ENCODE data around the gene TMCO4.

Gene TMCO4

GRCh38 chr1:19668888-19669287 lies 130.8 kb downstream of the TMCO4 start:
- CTCF ChIA-PET = interaction anchor here (0.6 to 2.4 kb wide), 4 partner anchors 9 to 35 kb away, joined by 3 to 14 read pairs (median 6); no protein-coding TSS in a partner anchor

GRCh38 chr1:19665496-19666465 lies 133.9 kb downstream of the TMCO4 start:
- Histone ChIP-seq H3K4me3 (ENCODE audit: low read depth, low read length) (no peak overlapping the region), H3K27ac (ENCODE audit: extremely low read depth, low read depth, low read length) (no peak overlapping the region), H3K36me3 (ENCODE audit: control insufficient read depth in 2 of 2, insufficient read depth in 1 of 2, low read length in 2 of 2) (no peaks in the 10 kb centered on the region), H3K4me1 (ENCODE audit: control insufficient read depth, insufficient read depth, low read length) (no peaks in the 10 kb centered on the region), H3K9me3 (ENCODE audit: control insufficient read depth, insufficient read depth, low read depth, low read length) (no peaks in the 10 kb centered on the region)
- POLR2A ChIA-PET = no interaction called here
- CTCF ChIA-PET = interaction anchor here (0.8 to 1.8 kb wide), 2 partner anchors 12 to 39 kb away, joined by 4 to 6 read pairs; no protein-coding TSS in a partner anchor
- TF ChIP-seq KLF9 (tag by site-specific recombination; IDR thresholded peaks at IDR 0.05; ENCODE audit: low read depth) (0 out of 2 replicates have a peak, but pooled peaks have one; percentile 2), ZNF548 (tag by site-specific recombination; IDR thresholded peaks at IDR 0.05) (no peak), ZBTB10 (tag by site-specific recombination; IDR thresholded peaks at IDR 0.05) (0 out of 2 replicates have a peak, but pooled peaks have one; percentile 16), ZNF600 (tag by site-specific recombination; IDR thresholded peaks at IDR 0.05) (no peak), ZNF280D (tag by site-specific recombination; IDR thresholded peaks at IDR 0.05) (no peak), KLF8 (tag by site-specific recombination; IDR thresholded peaks at IDR 0.05) (no peak), ZNF560 (tag by site-specific recombination; IDR thresholded peaks at IDR 0.05; ENCODE audit: borderline replicate concordance) (no peak), ZNF776 (tag by site-specific recombination; IDR thresholded peaks at IDR 0.05; ENCODE audit: borderline replicate concordance) (no peak), ZNF239 (tag by site-specific recombination; IDR thresholded peaks at IDR 0.05) (no peak), ZNF501 (tag by site-specific recombination; IDR thresholded peaks at IDR 0.05) (no peak), ZNF777 (tag by site-specific recombination; IDR thresholded peaks at IDR 0.05; ENCODE audit: borderline replicate concordance) (no peak), BCL11A (tag by site-specific recombination; IDR thresholded peaks at IDR 0.05; ENCODE audit: low read depth) (no peak)

More at GRCh38 chr1:19668888-19669287, 130.8 kb downstream of the TMCO4 start:
- H3K9me3 ChIP-seq (ENCODE audit: control insufficient read depth, insufficient read depth, low read depth, low read length) = no peaks in the 10 kb centered on the region
- no peaks in the 10 kb centered on the region for H3K4me1 ChIP-seq (ENCODE audit: control insufficient read depth, insufficient read depth, low read length)
- H3K27ac ChIP-seq (ENCODE audit: extremely low read depth, low read depth, low read length) = no peak overlapping the region
- H3K4me3 ChIP-seq (ENCODE audit: low read depth, low read length) = no peak overlapping the region
- POLR2A ChIA-PET = no interaction called here
- H3K36me3 ChIP-seq (ENCODE audit: control insufficient read depth in 2 of 2, insufficient read depth in 1 of 2, low read length in 2 of 2) = no peaks in the 10 kb centered on the region
- no peak for TF ChIP-seq ZNF747 (tag by site-specific recombination; IDR thresholded peaks at IDR 0.05)
- no peak for TF ChIP-seq ZNF292 (tag by site-specific recombination; IDR thresholded peaks at IDR 0.05; ENCODE audit: borderline replicate concordance, low read depth)
- no peak for TF ChIP-seq ZNF670 (tag by site-specific recombination; IDR thresholded peaks at IDR 0.05; ENCODE audit: low read depth)
- TF ChIP-seq ZNF138 (tag by site-specific recombination; IDR thresholded peaks at IDR 0.05; ENCODE audit: borderline replicate concordance) = no peak
- no peak for TF ChIP-seq ZNF555 (tag by site-specific recombination; conservative IDR thresholded peaks at IDR 0.05)
- no peak for TF ChIP-seq ZNF10 (tag by site-specific recombination; IDR thresholded peaks at IDR 0.05)
- TF ChIP-seq ZNF404 (tag by site-specific recombination; IDR thresholded peaks at IDR 0.05) = no peak
- no peak for TF ChIP-seq KLF10 (tag by site-specific recombination; IDR thresholded peaks at IDR 0.05)
- no peak for TF ChIP-seq ZNF548 (tag by site-specific recombination; IDR thresholded peaks at IDR 0.05)
- no peak for TF ChIP-seq ZNF223 (tag by site-specific recombination; IDR thresholded peaks at IDR 0.05)
- TF ChIP-seq PRDM4 (tag by site-specific recombination; IDR thresholded peaks at IDR 0.05) = no peak
- no peak for TF ChIP-seq ZNF549 (tag by site-specific recombination; IDR thresholded peaks at IDR 0.05)
- no peak for TF ChIP-seq PRDM6 (tag by site-specific recombination; IDR thresholded peaks at IDR 0.05)
- TF ChIP-seq ZNF146 (tag by site-specific recombination; IDR thresholded peaks at IDR 0.05) = no peak
